SK-N-SH (cell line): ENCODE results near the gene TMEM38A. TPM values are rescaled to one million over a fixed set of nuclear protein-coding genes. Genes with fewer than 3 reads are reported as not detected.

Experiments used
- CTCF ChIA-PET: fragments of 300-600, 350-600 bp; formaldehyde crosslinking; extraction: SDS; loops from one replicate; lab custom pipeline; 2021; lab: Yijun Ruan, JAX
- POLR2A ChIA-PET: fragments of 350-600 bp; sonication (Branson Sonifier 250); formaldehyde crosslinking; extraction: SDS; loops from one replicate; lab custom pipeline; 2020; ENCODE audit warnings: antibody characterized with exemption, inconsistent platforms; lab: Yijun Ruan, JAX
- DNase-seq: peaks from one replicate; pipeline ENCODE4 v3.0.0; 2012
- H2AFZ ChIP-seq: fragments of 200-600 bp; sonication (generic); 2 replicates; pipeline ENCODE4 v1.8.1; 2016; ENCODE audit warnings: antibody characterized with exemption, mild to moderate bottlenecking, low read depth
- H3F3A ChIP-seq: fragments of 200-600 bp; sonication (generic); replicated peaks from 2 replicates; pipeline ENCODE3; 2016; ENCODE audit warnings: antibody characterized with exemption, mild to moderate bottlenecking; ENCODE audit not compliant: insufficient read depth
- H3K27ac ChIP-seq, 2 experiments: fragments of 200-500 bp in 1 of 2; fragments of 200-600 bp in 1 of 2; sonication (Bioruptor generic) in 1 of 2; sonication (generic), shearing (Covaris generic) in 1 of 2; 2 replicates each; pipeline versions ENCODE4 v1.5.1 to v1.6.1; 2014 to 2016; ENCODE audit warnings: low read depth in 2 of 2, inconsistent platforms in 1 of 2, low read length in 1 of 2, mild to moderate bottlenecking in 1 of 2, mixed read lengths in 1 of 2
- H3K27me3 ChIP-seq: fragments of 200-600 bp; sonication (generic), shearing (Covaris generic); 2 replicates; pipeline ENCODE4 v1.6.1; 2016; ENCODE audit warnings: mixed run types; ENCODE audit not compliant: insufficient read depth
- H3K36me3 ChIP-seq, 2 experiments: fragments of 200-500 bp in 1 of 2; fragments of 200-600 bp in 1 of 2; sonication (Bioruptor generic) in 1 of 2; sonication (generic) in 1 of 2; replicated peaks in 1 of 2; 2 replicates each; pipeline versions ENCODE3 to v1.5.1; 2014 to 2016; ENCODE audit warnings: low read length in 1 of 2, mild to moderate bottlenecking in 1 of 2; ENCODE audit not compliant: insufficient read depth in 2 of 2, control insufficient read depth in 1 of 2
- H3K4me1 ChIP-seq, 2 experiments: fragments of 200-500 bp in 1 of 2; fragments of 200-600 bp in 1 of 2; sonication (Bioruptor generic) in 1 of 2; sonication (generic), shearing (Covaris generic) in 1 of 2; 2 replicates each; pipeline versions ENCODE4 v1.5.1 to v1.6.1; 2014 to 2016; ENCODE audit warnings: low read depth in 1 of 2, low read length in 1 of 2, mixed run types in 1 of 2; ENCODE audit not compliant: insufficient read depth in 2 of 2, control insufficient read depth in 1 of 2
- H3K4me2 ChIP-seq: fragments of 200-600 bp; sonication (generic), shearing (Covaris generic); 2 replicates; pipeline ENCODE4 v1.6.1; 2017; ENCODE audit warnings: mixed run types
- H3K4me3 ChIP-seq, 2 experiments: fragments of 200-500 bp in 1 of 2; fragments of 200-600 bp in 1 of 2; sonication (Bioruptor generic) in 1 of 2; sonication (generic), shearing (Covaris generic) in 1 of 2; 2 replicates each; pipeline versions ENCODE4 v1.5.1 to v1.8.1; 2014 to 2016; ENCODE audit warnings: low read depth in 2 of 2, inconsistent platforms in 1 of 2, low read length in 1 of 2, mild to moderate bottlenecking in 1 of 2, mixed read lengths in 1 of 2, moderate library complexity in 1 of 2
- H3K79me2 ChIP-seq: fragments of 200-600 bp; sonication (generic); 2 replicates; pipeline ENCODE4 v1.8.1; 2017; ENCODE audit warnings: mild to moderate bottlenecking; ENCODE audit not compliant: insufficient read depth
- H3K9ac ChIP-seq: fragments of 200-600 bp; sonication (generic); 2 replicates; pipeline ENCODE4 v1.6.1; 2017; ENCODE audit warnings: mixed run types
- H3K9me2 ChIP-seq: fragments of 200-600 bp; sonication (generic); 2 replicates; pipeline ENCODE4 v1.6.1; 2017; ENCODE audit warnings: mixed run types
- H3K9me3 ChIP-seq: fragments of 200-600 bp; sonication (generic); 2 replicates; pipeline ENCODE4 v1.6.1; 2017; ENCODE audit warnings: mixed run types, mild to moderate bottlenecking, moderate library complexity
- H4K20me1 ChIP-seq: fragments of 200-600 bp; sonication (generic); 2 replicates; pipeline ENCODE4 v1.6.1; 2017; ENCODE audit warnings: mild to moderate bottlenecking, mixed run types; ENCODE audit not compliant: insufficient read depth
- CHD2 ChIP-seq: fragments of 150-350 bp; IDR thresholded peaks from 2 replicates; pipeline ENCODE4 v1.6.1; 2018; ENCODE audit warnings: low read length; ENCODE audit not compliant: partially characterized antibody
- ELF1 ChIP-seq: IDR thresholded peaks from 2 replicates; pipeline ENCODE4 v1.4.0; 2012
- FOSL2 ChIP-seq: IDR thresholded peaks from 2 replicates; pipeline ENCODE4 v1.4.0; 2012; ENCODE audit warnings: low read depth, mild to moderate bottlenecking, moderate library complexity, borderline replicate concordance
- GABPA ChIP-seq: IDR thresholded peaks from 2 replicates; pipeline ENCODE4 v1.4.0; 2012; ENCODE audit warnings: low read depth, mild to moderate bottlenecking
- MEF2A ChIP-seq: IDR thresholded peaks from 2 replicates; pipeline ENCODE4 v1.4.0; 2012; ENCODE audit warnings: low read depth, borderline replicate concordance
- MXI1 ChIP-seq: IDR thresholded peaks from 2 replicates; pipeline ENCODE4 v1.6.1; 2012; ENCODE audit warnings: mild to moderate bottlenecking, low read depth, low read length, improper control_type of control experiment
- NFIC ChIP-seq: IDR thresholded peaks from 2 replicates; pipeline ENCODE4 v1.4.0; 2012; ENCODE audit warnings: borderline replicate concordance
- POLR2AphosphoS5 ChIP-seq: IDR thresholded peaks from 2 replicates; pipeline ENCODE4 v1.6.1; 2012; ENCODE audit warnings: low read depth, low read length
- RXRA ChIP-seq: IDR thresholded peaks from 2 replicates; pipeline ENCODE4 v1.4.0; 2012; ENCODE audit warnings: low read depth, mild to moderate bottlenecking, borderline replicate concordance
- SMC3 ChIP-seq: IDR thresholded peaks from 2 replicates; pipeline ENCODE4 v1.6.1; 2012; ENCODE audit warnings: low read depth, low read length, improper control_type of control experiment
- WGBS: methylation state at CpG from one replicate; pipeline ENCODE4 v1.1.6; 2017; ENCODE audit warnings: low lambda C conversion rate; 5-methylcytosine and 5-hydroxymethylcytosine counted together
- polyA plus RNA-seq, 3 experiments: library from polyadenylated mRNA; depleted of rRNA; stranded (reverse); fragments of >200 nt; gene quantifications; 2 replicates each; pipeline ENCODE4 v1.2.3, GENCODE V29; 2012
- TF ChIP-seq, protein P1 (sequence below): fragments of 150-350 bp; IDR thresholded peaks from 2 replicates; pipeline ENCODE4 v1.6.1; 2017; ENCODE audit warnings: antibody characterized with exemption, low read length, low read depth, borderline replicate concordance
- TF ChIP-seq, protein P2 (sequence below): IDR thresholded peaks from 2 replicates; pipeline ENCODE4 v1.4.0; 2012; ENCODE audit warnings: low read depth, borderline replicate concordance
- TF ChIP-seq, protein P3 (sequence below): fragments of 150-350 bp; IDR thresholded peaks from 2 replicates; pipeline ENCODE4 v1.6.1; 2016; ENCODE audit warnings: mild to moderate bottlenecking, low read depth, low read length
- TF ChIP-seq, protein P4 (sequence below): IDR thresholded peaks from 2 replicates; pipeline ENCODE4 v1.4.0; 2012; ENCODE audit warnings: low read depth, borderline replicate concordance
- TF ChIP-seq, protein P5 (sequence below): fragments of 200-600 bp; sonication (generic); IDR thresholded peaks from 2 replicates; pipeline ENCODE4 v1.6.1; 2017; ENCODE audit warnings: antibody characterized with exemption, mild to moderate bottlenecking, moderate library complexity

The TMEM38A gene
- polyA plus RNA-seq, 1 of the 3 experiments (the other 2 are of a cell fraction): 3.3 TPM

DNA sequence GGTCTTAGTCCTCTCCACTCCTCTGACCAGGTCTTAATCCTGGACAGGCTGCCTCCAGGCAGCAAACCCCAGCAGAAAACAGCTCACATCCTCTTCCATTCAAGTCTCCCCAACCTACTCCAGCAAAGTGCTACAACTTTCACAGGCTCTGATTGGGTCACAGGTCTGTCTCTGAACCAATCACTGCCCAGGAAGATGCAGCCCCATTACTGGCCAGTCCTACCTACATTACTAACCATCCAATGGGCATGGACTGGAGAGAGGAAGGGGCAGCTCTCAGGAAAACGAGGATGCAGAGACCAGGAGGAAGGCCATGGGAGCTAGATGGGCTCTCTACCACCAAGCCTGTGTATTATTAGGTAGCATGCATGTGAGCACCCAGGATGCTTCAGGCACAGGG lies 45.1 kb upstream of the TMEM38A start:
- H3K4me1 ChIP-seq: peaks cover 0 to 24% of the 10 kb centered on the region in 2 experiments; a peak in 2 of 4 replicates
- no peaks in the 10 kb centered on the region for H3K9me3 ChIP-seq
- no peak overlapping the region for H3K4me3 ChIP-seq
- H3K27ac ChIP-seq: no peak overlapping the region
- peaks cover 100% of the 10 kb centered on the region for H4K20me1 ChIP-seq
- peaks cover 100% of the 10 kb centered on the region for H3K79me2 ChIP-seq
- no peak overlapping the region for H3K4me2 ChIP-seq
- H3F3A ChIP-seq: no peaks in the 10 kb centered on the region
- H3K9me2 ChIP-seq: no peaks in the 10 kb centered on the region
- TF ChIP-seq, protein P1, sequence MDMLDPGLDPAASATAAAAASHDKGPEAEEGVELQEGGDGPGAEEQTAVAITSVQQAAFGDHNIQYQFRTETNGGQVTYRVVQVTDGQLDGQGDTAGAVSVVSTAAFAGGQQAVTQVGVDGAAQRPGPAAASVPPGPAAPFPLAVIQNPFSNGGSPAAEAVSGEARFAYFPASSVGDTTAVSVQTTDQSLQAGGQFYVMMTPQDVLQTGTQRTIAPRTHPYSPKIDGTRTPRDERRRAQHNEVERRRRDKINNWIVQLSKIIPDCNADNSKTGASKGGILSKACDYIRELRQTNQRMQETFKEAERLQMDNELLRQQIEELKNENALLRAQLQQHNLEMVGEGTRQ: no peak
- TF ChIP-seq MXI1 (no peak), POLR2AphosphoS5 (no peak), CHD2 (no peak), NFIC (no peak), RXRA (no peak), SMC3 (no peak), ELF1 (no peak), GABPA (no peak), MEF2A (no peak), FOSL2 (no peak)
- TF ChIP-seq, protein P2, sequence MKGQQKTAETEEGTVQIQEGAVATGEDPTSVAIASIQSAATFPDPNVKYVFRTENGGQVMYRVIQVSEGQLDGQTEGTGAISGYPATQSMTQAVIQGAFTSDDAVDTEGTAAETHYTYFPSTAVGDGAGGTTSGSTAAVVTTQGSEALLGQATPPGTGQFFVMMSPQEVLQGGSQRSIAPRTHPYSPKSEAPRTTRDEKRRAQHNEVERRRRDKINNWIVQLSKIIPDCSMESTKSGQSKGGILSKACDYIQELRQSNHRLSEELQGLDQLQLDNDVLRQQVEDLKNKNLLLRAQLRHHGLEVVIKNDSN: no peak
- TF ChIP-seq, protein P3, sequence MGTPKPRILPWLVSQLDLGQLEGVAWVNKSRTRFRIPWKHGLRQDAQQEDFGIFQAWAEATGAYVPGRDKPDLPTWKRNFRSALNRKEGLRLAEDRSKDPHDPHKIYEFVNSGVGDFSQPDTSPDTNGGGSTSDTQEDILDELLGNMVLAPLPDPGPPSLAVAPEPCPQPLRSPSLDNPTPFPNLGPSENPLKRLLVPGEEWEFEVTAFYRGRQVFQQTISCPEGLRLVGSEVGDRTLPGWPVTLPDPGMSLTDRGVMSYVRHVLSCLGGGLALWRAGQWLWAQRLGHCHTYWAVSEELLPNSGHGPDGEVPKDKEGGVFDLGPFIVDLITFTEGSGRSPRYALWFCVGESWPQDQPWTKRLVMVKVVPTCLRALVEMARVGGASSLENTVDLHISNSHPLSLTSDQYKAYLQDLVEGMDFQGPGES: no peak
- TF ChIP-seq, protein P4, sequence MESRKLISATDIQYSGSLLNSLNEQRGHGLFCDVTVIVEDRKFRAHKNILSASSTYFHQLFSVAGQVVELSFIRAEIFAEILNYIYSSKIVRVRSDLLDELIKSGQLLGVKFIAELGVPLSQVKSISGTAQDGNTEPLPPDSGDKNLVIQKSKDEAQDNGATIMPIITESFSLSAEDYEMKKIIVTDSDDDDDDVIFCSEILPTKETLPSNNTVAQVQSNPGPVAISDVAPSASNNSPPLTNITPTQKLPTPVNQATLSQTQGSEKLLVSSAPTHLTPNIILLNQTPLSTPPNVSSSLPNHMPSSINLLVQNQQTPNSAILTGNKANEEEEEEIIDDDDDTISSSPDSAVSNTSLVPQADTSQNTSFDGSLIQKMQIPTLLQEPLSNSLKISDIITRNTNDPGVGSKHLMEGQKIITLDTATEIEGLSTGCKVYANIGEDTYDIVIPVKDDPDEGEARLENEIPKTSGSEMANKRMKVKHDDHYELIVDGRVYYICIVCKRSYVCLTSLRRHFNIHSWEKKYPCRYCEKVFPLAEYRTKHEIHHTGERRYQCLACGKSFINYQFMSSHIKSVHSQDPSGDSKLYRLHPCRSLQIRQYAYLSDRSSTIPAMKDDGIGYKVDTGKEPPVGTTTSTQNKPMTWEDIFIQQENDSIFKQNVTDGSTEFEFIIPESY: no peak
- TF ChIP-seq, protein P5, sequence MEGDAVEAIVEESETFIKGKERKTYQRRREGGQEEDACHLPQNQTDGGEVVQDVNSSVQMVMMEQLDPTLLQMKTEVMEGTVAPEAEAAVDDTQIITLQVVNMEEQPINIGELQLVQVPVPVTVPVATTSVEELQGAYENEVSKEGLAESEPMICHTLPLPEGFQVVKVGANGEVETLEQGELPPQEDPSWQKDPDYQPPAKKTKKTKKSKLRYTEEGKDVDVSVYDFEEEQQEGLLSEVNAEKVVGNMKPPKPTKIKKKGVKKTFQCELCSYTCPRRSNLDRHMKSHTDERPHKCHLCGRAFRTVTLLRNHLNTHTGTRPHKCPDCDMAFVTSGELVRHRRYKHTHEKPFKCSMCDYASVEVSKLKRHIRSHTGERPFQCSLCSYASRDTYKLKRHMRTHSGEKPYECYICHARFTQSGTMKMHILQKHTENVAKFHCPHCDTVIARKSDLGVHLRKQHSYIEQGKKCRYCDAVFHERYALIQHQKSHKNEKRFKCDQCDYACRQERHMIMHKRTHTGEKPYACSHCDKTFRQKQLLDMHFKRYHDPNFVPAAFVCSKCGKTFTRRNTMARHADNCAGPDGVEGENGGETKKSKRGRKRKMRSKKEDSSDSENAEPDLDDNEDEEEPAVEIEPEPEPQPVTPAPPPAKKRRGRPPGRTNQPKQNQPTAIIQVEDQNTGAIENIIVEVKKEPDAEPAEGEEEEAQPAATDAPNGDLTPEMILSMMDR: no peak
- peak; percentile 25 for DNase-seq
- no peak overlapping the region for H3K9ac ChIP-seq
- POLR2A ChIA-PET: no interaction called here
- H3K27me3 ChIP-seq: no peaks in the 10 kb centered on the region
- H3K36me3 ChIP-seq: no peaks in the 10 kb centered on the region
- no peak overlapping the region for H2AFZ ChIP-seq
- CTCF ChIA-PET: no interaction called here
- 67% methylated on average over 1 of the region's 1 CpG for WGBS
